Measurements from ENCODE around the gene TPRN.
A peak's percentile ranks its signal among the peaks of the same experiment; 100 is the strongest.

The TPRN gene

DNA sequence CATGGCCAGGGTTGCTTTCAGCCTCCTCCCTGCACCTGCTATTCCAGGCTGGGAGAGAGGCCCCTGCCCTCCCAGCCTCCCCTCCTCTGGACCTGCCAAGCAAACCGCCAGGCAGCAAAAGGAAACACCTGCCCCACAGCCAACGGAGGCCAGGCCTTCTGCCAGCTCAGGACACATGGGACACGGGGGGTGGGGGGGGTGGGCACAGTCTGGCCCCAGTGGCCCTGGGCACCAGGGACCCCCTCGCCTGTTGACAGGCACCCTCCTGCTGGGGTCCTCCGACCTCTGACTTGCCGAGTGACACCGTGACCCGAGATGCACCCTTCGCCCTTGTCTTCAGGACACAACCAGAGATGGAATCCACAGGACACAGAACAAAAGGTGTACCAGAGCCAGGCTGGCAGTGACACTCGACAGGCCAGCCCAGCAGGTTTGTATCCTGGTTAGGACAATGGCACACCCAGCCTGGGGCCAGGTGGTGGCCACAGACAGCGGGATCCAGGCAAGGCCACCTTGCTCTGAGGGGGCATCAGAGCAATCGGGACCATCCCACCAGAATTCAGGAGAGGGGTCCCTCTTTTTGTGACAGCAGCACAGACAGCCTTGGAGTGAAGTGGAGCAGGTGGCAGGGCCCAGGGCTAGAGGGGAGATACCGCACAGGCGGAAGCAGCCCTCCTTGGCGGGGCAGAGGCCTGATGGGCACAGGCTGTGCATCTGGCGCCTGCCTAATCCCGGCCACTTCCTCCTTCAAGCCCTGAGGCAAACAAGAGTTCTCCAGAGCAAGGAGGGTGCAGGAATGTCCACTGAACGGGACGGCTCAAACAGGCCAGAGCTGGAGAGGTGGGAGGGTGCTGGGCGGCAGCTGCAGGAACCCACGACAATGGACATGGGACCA is 27.4 kb downstream of the TPRN start:
- no peak overlapping the region for H3K4me3 ChIP-seq (ENCODE audit: low read length)
- DNase-seq (ENCODE audit: low read depth): no peak
- TF ChIP-seq, protein P1, sequence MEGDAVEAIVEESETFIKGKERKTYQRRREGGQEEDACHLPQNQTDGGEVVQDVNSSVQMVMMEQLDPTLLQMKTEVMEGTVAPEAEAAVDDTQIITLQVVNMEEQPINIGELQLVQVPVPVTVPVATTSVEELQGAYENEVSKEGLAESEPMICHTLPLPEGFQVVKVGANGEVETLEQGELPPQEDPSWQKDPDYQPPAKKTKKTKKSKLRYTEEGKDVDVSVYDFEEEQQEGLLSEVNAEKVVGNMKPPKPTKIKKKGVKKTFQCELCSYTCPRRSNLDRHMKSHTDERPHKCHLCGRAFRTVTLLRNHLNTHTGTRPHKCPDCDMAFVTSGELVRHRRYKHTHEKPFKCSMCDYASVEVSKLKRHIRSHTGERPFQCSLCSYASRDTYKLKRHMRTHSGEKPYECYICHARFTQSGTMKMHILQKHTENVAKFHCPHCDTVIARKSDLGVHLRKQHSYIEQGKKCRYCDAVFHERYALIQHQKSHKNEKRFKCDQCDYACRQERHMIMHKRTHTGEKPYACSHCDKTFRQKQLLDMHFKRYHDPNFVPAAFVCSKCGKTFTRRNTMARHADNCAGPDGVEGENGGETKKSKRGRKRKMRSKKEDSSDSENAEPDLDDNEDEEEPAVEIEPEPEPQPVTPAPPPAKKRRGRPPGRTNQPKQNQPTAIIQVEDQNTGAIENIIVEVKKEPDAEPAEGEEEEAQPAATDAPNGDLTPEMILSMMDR (IDR thresholded peaks at IDR 0.05; ENCODE audit: insufficient read depth, low read depth, low read length, missing control alignments): no peak

- no peak overlapping the region for H3K4me3 ChIP-seq (ENCODE audit: low read length)
- TF ChIP-seq, protein P1 (IDR thresholded peaks at IDR 0.05; ENCODE audit: insufficient read depth, low read depth, low read length, missing control alignments): no peak
- no peak for DNase-seq (ENCODE audit: low read depth)
Observed at GRCh38 chr9:137171149-137171900, 29.2 kb downstream of the TPRN start.

DNA sequence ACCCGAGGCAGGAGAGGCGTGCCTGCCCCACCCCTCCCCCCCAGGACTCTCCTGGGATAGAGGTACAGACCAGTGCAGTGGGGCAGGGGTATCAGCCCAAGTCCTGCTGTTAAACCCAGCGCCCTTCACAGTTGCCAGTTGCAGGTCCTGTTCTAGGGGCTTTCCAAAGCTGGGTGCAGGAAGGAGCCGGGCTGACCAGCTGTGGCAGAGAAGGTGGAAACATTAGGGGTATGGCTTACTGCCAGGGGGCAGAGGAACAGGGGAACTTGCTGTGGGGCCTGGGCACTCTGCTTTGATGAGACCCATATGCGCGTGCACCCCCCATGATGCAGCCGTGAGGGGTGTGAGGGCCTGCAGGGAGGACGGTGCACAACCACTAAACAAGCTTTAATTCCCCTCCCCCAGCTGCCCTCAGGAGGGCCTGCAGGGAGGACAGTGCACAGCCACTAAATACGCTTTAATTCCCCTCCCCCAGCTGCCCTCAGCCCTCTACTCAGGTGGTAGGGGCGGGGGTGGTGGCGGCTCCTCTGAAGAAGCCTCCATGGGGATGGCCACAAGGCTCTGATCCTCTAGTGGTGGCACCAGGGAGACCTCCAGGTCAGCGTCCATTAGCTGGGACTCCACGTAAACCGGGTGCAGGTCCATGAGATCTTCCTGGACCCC is 29.9 kb downstream of the TPRN start:
- DNase-seq (ENCODE audit: low read depth): no peak
- no peak overlapping the region for H3K4me3 ChIP-seq (ENCODE audit: low read length)
- TF ChIP-seq, protein P1 (IDR thresholded peaks at IDR 0.05; ENCODE audit: insufficient read depth, low read depth, low read length, missing control alignments): no peak

- no peak for DNase-seq (ENCODE audit: low read depth)
- TF ChIP-seq, protein P1 (IDR thresholded peaks at IDR 0.05; ENCODE audit: insufficient read depth, low read depth, low read length, missing control alignments): no peak
- H3K4me3 ChIP-seq (ENCODE audit: low read length): peak within 1 kb of the TSS; percentile 25
Observed at GRCh38 chr9:137169896-137170358, 30.6 kb downstream of the TPRN start, which contains the start of gene LRRC26. Gene LRRC26 (minus strand): TSS chr9:137170051. CDS start chr9:137169943, 108 bp downstream.

DNA sequence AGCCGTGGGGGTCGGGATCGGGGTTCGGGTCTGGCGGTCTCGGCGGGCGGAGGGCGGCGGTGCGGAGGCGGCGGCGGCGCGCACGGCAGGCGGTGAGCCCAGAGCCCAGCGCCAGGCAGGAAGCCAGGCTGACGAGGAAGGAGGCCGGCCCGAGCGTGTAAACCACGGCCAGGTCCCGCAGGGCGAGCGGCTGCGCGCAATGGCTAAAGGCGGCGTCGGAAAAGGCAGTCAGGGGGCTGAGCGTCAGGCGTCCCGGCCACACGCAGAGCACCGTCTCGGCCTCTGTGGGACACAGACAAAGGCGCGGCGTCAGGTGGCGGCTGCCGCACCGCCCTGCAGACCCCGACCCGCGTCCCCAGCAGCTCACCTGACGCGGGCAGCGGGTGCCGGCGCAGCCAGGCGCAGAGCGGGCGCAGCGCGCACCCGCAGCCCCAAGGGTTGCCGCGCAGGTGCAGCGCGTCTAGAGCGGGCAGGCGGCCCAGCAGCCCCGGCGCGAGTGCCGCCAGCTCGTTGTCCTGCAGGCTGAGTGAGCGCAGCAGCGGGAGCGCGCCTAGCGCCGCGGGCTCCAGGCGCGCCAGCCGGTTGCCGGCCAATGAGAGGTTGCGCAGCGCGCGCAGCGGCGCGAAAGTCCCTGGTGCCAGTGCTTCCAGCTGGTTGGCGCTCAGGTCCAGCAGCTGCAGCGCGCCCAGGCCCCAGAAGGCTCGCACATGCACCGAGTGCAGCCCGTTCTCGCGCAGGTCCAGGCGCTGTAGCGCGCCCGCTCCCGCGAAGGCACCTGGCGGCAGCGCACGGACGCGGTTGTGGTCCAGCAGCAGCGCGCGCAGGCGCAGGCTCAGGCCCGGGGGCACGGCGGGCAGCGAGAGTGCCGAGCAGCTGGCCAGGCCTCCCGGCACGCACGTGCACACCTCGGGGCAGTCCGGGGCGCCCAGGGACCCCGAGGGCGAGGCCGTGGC is 31.4 kb downstream of the TPRN start:
- TF ChIP-seq, protein P1 (IDR thresholded peaks at IDR 0.05; ENCODE audit: insufficient read depth, low read depth, low read length, missing control alignments): no peak
- peak; percentile 70 for DNase-seq (ENCODE audit: low read depth)

DNA sequence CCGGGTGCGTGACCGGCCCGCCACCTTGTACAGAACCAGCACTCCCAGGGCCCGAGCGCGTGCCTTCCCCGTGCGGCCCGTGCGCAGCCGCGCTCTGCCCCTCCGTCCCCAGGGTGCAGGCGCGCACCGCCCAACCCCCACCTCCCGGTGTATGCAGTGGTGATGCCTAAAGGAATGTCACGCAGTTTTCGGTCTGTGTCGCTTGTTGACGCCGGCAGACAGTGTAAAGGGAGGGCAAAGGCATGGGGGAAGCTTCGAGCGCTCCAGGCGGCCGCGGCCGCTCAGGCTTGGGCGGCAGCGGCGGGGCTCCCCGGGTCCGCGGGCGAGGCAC is 32.0 kb downstream of the TPRN start:
- TF ChIP-seq, protein P1 (IDR thresholded peaks at IDR 0.05; ENCODE audit: insufficient read depth, low read depth, low read length, missing control alignments): no peak

More for the DNA sequence above, 31.4 kb downstream of the TPRN start:
- H3K4me3 ChIP-seq (ENCODE audit: low read length): peak overlapping the region; percentile 25

More for the DNA sequence above, 32.0 kb downstream of the TPRN start:
- no peak for DNase-seq (ENCODE audit: low read depth)
- peak overlapping the region; percentile 24 for H3K4me3 ChIP-seq (ENCODE audit: low read length)
